Sigmoid colon (tissue), 7 donors: ENCODE measurements around the gene TTC36. TPM values are rescaled to one million over a fixed set of nuclear protein-coding genes. Genes with fewer than 3 reads are reported as not detected.

ENCODE experiments used
- DNase-seq: peaks from one replicate; pipeline ENCODE4 v3.0.0-alpha.2; 2019
- H3K27ac ChIP-seq, 4 donors: fragments of 200-600 bp; sonication (generic); one replicate each; pipeline ENCODE4 v1.5.1; 2016 to 2019; ENCODE audit warnings: mild to moderate bottlenecking in 1 of 4
- H3K27me3 ChIP-seq, 3 donors: fragments of 200-600 bp; sonication (generic); one replicate each; pipeline ENCODE4 v1.5.1; 2019; ENCODE audit warnings: mild to moderate bottlenecking in 1 of 3
- H3K36me3 ChIP-seq, 4 donors: fragments of 200-600 bp; sonication (generic); one replicate each; pipeline ENCODE4 v1.5.1; 2016 to 2019
- H3K4me1 ChIP-seq, 4 donors: fragments of 200-600 bp; sonication (generic); one replicate each; pipeline ENCODE4 v1.5.1; 2017 to 2019
- H3K4me3 ChIP-seq, 4 donors: fragments of 200-600 bp; sonication (generic); one replicate each; pipeline ENCODE4 v1.5.1; 2017 to 2019; ENCODE audit warnings: mild to moderate bottlenecking in 2 of 4, moderate library complexity in 1 of 4
- H3K9me3 ChIP-seq, 4 donors: fragments of 200-600 bp in 3 of 4; sonication (generic) in 3 of 4; one replicate each; pipeline versions ENCODE4 v1.5.1 to v1.6.1; 2013 to 2019
- EP300 ChIP-seq, 4 donors: sonication (generic); formaldehyde crosslinking; IDR thresholded peaks; one replicate each; pipeline ENCODE4 v1.6.1; 2017; ENCODE audit warnings: antibody characterized with exemption in 4 of 4
- POLR2A ChIP-seq, 2 donors: fragments of 450-650 bp; IDR thresholded peaks; one replicate each; pipeline ENCODE4 v1.6.1; 2016; ENCODE audit warnings: antibody characterized with exemption in 2 of 2, mild to moderate bottlenecking in 2 of 2, moderate library complexity in 2 of 2
- POLR2AphosphoS5 ChIP-seq, 4 donors: sonication (generic); formaldehyde crosslinking; IDR thresholded peaks; one replicate each; pipeline ENCODE4 v1.6.1; 2017; ENCODE audit warnings: antibody characterized with exemption in 4 of 4
- WGBS, 2 donors: extraction: QIAGEN DNeasy Blood & Tissue Kit; methylation state at CpG; one replicate each; pipeline ENCODE4 v1.1.7; 2013; 5-methylcytosine and 5-hydroxymethylcytosine counted together
- intact Hi-C: fragments of 100-400 bp; cut with DNase I; formaldehyde crosslinking; loops from one replicate; pipeline ENCODE4 v1.15.1; 2023
- polyA plus RNA-seq, 3 donors: library from polyadenylated mRNA; stranded (reverse); fragments of 200-250 nt; gene quantifications; one replicate each; pipeline ENCODE4 v1.2.3, GENCODE V29; 2013
- total RNA-seq, 4 donors: library from RNA; depleted of rRNA; stranded (reverse); fragments of >200 nt; gene quantifications; one replicate each; pipeline ENCODE4 v1.1.0, GENCODE V29; 2016
- TF ChIP-seq, protein P1 (sequence below), 4 experiments: fragments of 450-650 bp in 3 of 4; fragments of 200-600 bp in 1 of 4; IDR thresholded peaks; one replicate each; pipeline ENCODE4 v1.5.1; 2016 to 2019; ENCODE audit warnings: antibody characterized with exemption in 4 of 4, mild to moderate bottlenecking in 3 of 4, moderate library complexity in 2 of 4
- donor health status: healthy with polysubstance abuse.
- donor health status: Bipolar disorder and iron deficiency.
- donor health status: healthy.

The TTC36 gene
- total and polyA plus RNA-seq, 7 donors: 0.13 to 3.3 (median 1.4) TPM; not detected in 3

- DNase-seq: no peak
- intact Hi-C loops: no loop called here
- H3K4me1 ChIP-seq: no peaks in the 10 kb centered on the region
- H3K36me3 ChIP-seq: peaks cover 0 to 42% (median 2%) of the 10 kb centered on the region in 4 donors
- 90 to 94% methylated on average over 8 of the region's 8 CpGs for WGBS, 2 donors
- H3K27me3 ChIP-seq: no peaks in the 10 kb centered on the region
- H3K9me3 ChIP-seq: no peaks in the 10 kb centered on the region
- H3K27ac ChIP-seq: no peak overlapping the region
- no peak overlapping the region for H3K4me3 ChIP-seq
- TF ChIP-seq POLR2AphosphoS5 (IDR thresholded peaks at IDR 0.05): no peak
- no peak for TF ChIP-seq POLR2A (IDR thresholded peaks at IDR 0.05)
- TF ChIP-seq, protein P1, sequence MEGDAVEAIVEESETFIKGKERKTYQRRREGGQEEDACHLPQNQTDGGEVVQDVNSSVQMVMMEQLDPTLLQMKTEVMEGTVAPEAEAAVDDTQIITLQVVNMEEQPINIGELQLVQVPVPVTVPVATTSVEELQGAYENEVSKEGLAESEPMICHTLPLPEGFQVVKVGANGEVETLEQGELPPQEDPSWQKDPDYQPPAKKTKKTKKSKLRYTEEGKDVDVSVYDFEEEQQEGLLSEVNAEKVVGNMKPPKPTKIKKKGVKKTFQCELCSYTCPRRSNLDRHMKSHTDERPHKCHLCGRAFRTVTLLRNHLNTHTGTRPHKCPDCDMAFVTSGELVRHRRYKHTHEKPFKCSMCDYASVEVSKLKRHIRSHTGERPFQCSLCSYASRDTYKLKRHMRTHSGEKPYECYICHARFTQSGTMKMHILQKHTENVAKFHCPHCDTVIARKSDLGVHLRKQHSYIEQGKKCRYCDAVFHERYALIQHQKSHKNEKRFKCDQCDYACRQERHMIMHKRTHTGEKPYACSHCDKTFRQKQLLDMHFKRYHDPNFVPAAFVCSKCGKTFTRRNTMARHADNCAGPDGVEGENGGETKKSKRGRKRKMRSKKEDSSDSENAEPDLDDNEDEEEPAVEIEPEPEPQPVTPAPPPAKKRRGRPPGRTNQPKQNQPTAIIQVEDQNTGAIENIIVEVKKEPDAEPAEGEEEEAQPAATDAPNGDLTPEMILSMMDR (IDR thresholded peaks at IDR 0.05): no peak
- no peak for TF ChIP-seq EP300 (IDR thresholded peaks at IDR 0.05)
Observed at GRCh38 chr11:118544010-118544646, 16.9 kb downstream of the TTC36 start.

DNA sequence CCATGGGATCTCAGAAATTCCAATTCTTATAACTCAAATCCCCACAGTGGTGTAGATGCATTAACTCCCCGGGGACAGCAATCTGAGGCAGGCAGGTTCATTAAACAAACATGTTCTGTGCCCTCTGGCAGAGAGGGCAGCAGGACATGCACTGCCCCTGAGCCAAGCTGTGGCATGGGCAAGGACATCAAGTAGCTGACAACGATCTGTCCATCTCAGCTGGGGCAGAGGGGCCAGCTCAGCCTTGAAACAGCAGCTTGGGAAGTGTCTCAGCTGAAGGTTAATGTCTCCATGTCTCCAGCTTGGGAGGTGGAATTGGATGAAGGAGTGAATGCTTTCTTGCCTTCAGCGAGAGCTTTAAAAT lies 17.4 kb downstream of the TTC36 start:
- peaks cover 0 to 42% (median 2%) of the 10 kb centered on the region in 4 donors for H3K36me3 ChIP-seq
- no peak overlapping the region for H3K4me3 ChIP-seq
- H3K27ac ChIP-seq: no peak overlapping the region
- no peaks in the 10 kb centered on the region for H3K9me3 ChIP-seq
- WGBS, 2 donors: 87 to 93% methylated on average over 3 of the region's 3 CpGs
- no peak for DNase-seq
- no peaks in the 10 kb centered on the region for H3K4me1 ChIP-seq
- intact Hi-C loops: no loop called here
- H3K27me3 ChIP-seq: no peaks in the 10 kb centered on the region
- TF ChIP-seq, protein P1 (IDR thresholded peaks at IDR 0.05): no peak
- no peak for TF ChIP-seq EP300 (IDR thresholded peaks at IDR 0.05)
- no peak for TF ChIP-seq POLR2A (IDR thresholded peaks at IDR 0.05)
- TF ChIP-seq POLR2AphosphoS5 (IDR thresholded peaks at IDR 0.05): no peak

GRCh38 chr11:118545533-118545932 lies 18.3 kb downstream of the TTC36 start:
- Histone ChIP-seq H3K9me3 (no peaks in the 10 kb centered on the region), H3K4me1 (no peaks in the 10 kb centered on the region), H3K27ac (no peak overlapping the region), H3K36me3 (peaks cover 0 to 49% (median 2%) of the 10 kb centered on the region in 4 donors), H3K4me3 (no peak overlapping the region), H3K27me3 (no peaks in the 10 kb centered on the region)
- intact Hi-C loops: no loop called here
- WGBS, 2 donors: 79 to 93% methylated on average over 5 of the region's 5 CpGs
- no peak for DNase-seq
- TF ChIP-seq POLR2A (IDR thresholded peaks at IDR 0.05) (no peak), POLR2AphosphoS5 (IDR thresholded peaks at IDR 0.05) (no peak), EP300 (IDR thresholded peaks at IDR 0.05) (no peak)
- TF ChIP-seq, protein P1 (IDR thresholded peaks at IDR 0.05): no peak

GRCh38 chr11:118547132-118547531 lies 19.9 kb downstream of the TTC36 start:
- H3K4me3 ChIP-seq: no peak overlapping the region
- H3K36me3 ChIP-seq: peaks cover 4 to 56% (median 15%) of the 10 kb centered on the region in 4 donors
- no peaks in the 10 kb centered on the region for H3K9me3 ChIP-seq
- no peaks in the 10 kb centered on the region for H3K4me1 ChIP-seq
- 94 to 99% methylated on average over 2 of the region's 2 CpGs for WGBS, 2 donors
- no peak overlapping the region for H3K27ac ChIP-seq
- TF ChIP-seq EP300 (IDR thresholded peaks at IDR 0.05): no peak
- TF ChIP-seq, protein P1 (IDR thresholded peaks at IDR 0.05): no peak
- no peak for DNase-seq
- no peaks in the 10 kb centered on the region for H3K27me3 ChIP-seq
- intact Hi-C loops: no loop called here

DNA sequence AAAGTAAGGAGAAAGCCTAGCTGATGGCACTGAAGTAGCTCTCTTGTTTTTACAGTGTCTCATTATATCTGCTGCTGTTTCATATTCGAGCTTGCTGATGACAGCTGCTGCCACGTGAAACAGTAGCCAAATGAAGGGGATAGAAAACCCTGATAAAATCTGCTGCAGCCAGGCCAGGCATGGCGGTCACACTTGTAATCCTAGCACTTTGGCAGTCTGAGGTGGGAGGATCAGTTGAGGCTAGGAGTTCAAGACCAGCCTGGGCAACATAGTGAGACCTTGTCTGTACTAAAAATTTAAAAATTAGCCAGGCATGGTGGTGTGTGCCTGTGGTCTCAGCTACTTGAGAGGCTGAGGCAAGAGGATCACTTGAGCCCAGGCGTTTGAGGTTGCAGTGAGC lies 25.1 kb downstream of the TTC36 start:
- H3K4me1 ChIP-seq: no peaks in the 10 kb centered on the region
- H3K27me3 ChIP-seq: no peaks in the 10 kb centered on the region
- TF ChIP-seq EP300 (IDR thresholded peaks at IDR 0.05) (no peak), POLR2AphosphoS5 (IDR thresholded peaks at IDR 0.05) (no peak), POLR2A (IDR thresholded peaks at IDR 0.05) (no peak)
- TF ChIP-seq, protein P1 (IDR thresholded peaks at IDR 0.05): no peak
- WGBS, 2 donors: 91% methylated on average over 4 of the region's 4 CpGs
- no peak overlapping the region for H3K4me3 ChIP-seq
- H3K36me3 ChIP-seq: peaks cover 4 to 72% (median 35%) of the 10 kb centered on the region in 4 donors
- no peak for DNase-seq
- intact Hi-C loops: no loop called here
- no peaks in the 10 kb centered on the region for H3K9me3 ChIP-seq
- H3K27ac ChIP-seq: no peak overlapping the region
